CD4-positive, alpha-beta memory T cell (primary cell): Measurements from ENCODE around the gene ZNF85. TPM values are rescaled to one million over a fixed set of nuclear protein-coding genes. Genes with fewer than 3 reads are reported as not detected.

Source experiments
- CTCF ChIA-PET: fragments of 350-600 bp; sonication (Branson Sonifier 250); formaldehyde crosslinking; loops from one replicate; lab custom pipeline; 2021; ENCODE audit warnings: inconsistent platforms; ENCODE audit not compliant: partially characterized antibody; lab: Charles Lee
- POLR2A ChIA-PET: fragments of 350-600 bp; sonication (Branson Sonifier 250); formaldehyde crosslinking; loops from one replicate; lab custom pipeline; 2021; ENCODE audit not compliant: partially characterized antibody; lab: Charles Lee
- DNase-seq, 5 donors: peaks; one replicate each; pipeline versions ENCODE4 v3.0.0 to v3.0.0-alpha.2; 2020 to 2022; ENCODE audit warnings: mixed read lengths in 1 of 5
- H3K27ac ChIP-seq: one replicate; pipeline ENCODE4 v1.7.0; 2013; ENCODE audit warnings: low read depth, low read length
- H3K27me3 ChIP-seq: 2 replicates; pipeline ENCODE4 v1.7.0; 2013; ENCODE audit warnings: mild to moderate bottlenecking, low read length, moderate library complexity; ENCODE audit not compliant: insufficient read depth
- H3K36me3 ChIP-seq: 2 replicates; pipeline ENCODE4 v1.7.0; 2013; ENCODE audit warnings: mild to moderate bottlenecking, low read length, moderate library complexity; ENCODE audit not compliant: insufficient read depth
- H3K4me1 ChIP-seq: 2 replicates; pipeline ENCODE4 v1.7.0; 2013; ENCODE audit warnings: mild to moderate bottlenecking, low read length, moderate library complexity; ENCODE audit not compliant: insufficient read depth
- H3K4me3 ChIP-seq, 2 donors: one replicate each; pipeline ENCODE4 v1.7.0; 2013; ENCODE audit warnings: low read length in 2 of 2, mild to moderate bottlenecking in 1 of 2
- H3K9me3 ChIP-seq, 2 donors: one replicate each; pipeline ENCODE4 v1.7.0; 2013; ENCODE audit warnings: low read length in 2 of 2, control low read depth in 1 of 2; ENCODE audit not compliant: control insufficient read depth in 1 of 2
- H3K27ac Mint-ChIP-seq, 7 donors: one replicate each; pipeline ENCODE4 v1.8.0; 2020 to 2021; ENCODE audit warnings: mixed read lengths in 7 of 7, mild to moderate bottlenecking in 6 of 7, inconsistent platforms in 3 of 7, moderate library complexity in 3 of 7
- H3K27me3 Mint-ChIP-seq, 2 donors: one replicate each; pipeline ENCODE4 v1.8.0; 2020 to 2021; ENCODE audit warnings: mixed read lengths in 2 of 2
- H3K36me3 Mint-ChIP-seq, 2 donors: one replicate each; pipeline ENCODE4 v1.8.0; 2020 to 2021; ENCODE audit warnings: mixed read lengths in 2 of 2, inconsistent platforms in 1 of 2, mild to moderate bottlenecking in 1 of 2
- H3K4me1 Mint-ChIP-seq, 4 donors: one replicate each; pipeline ENCODE4 v1.8.0; 2020 to 2021; ENCODE audit warnings: mixed read lengths in 4 of 4, mild to moderate bottlenecking in 1 of 4
- H3K4me3 Mint-ChIP-seq, 8 donors: one replicate each; pipeline ENCODE4 v1.8.0; 2020 to 2021; ENCODE audit warnings: mixed read lengths in 8 of 8, mild to moderate bottlenecking in 7 of 8, moderate library complexity in 6 of 8, inconsistent platforms in 3 of 8
- H3K9me3 Mint-ChIP-seq, 8 donors: one replicate each; pipeline ENCODE4 v1.8.0; 2020 to 2021; ENCODE audit warnings: mixed read lengths in 8 of 8, mild to moderate bottlenecking in 5 of 8, inconsistent platforms in 3 of 8, moderate library complexity in 1 of 8
- intact Hi-C: fragments of 100-400 bp; cut with micrococcal nuclease; formaldehyde crosslinking; loops from one replicate; pipeline ENCODE4 v1.15.1; 2023
- polyA plus RNA-seq, 2 donors: library from polyadenylated mRNA; unstranded; fragments of 300-500 nt; fragmentation: Illumina TruSeq; gene quantifications; one replicate each; pipeline ENCODE4 v1.2.3, GENCODE V29; 2021
- total RNA-seq, 2 experiments: library from RNA; stranded (reverse); gene quantifications; one replicate each; pipeline ENCODE4 v1.2.3, GENCODE V29; 2021

Gene ZNF85
- total and polyA plus RNA-seq, 4 experiments from 2014 or later, result 6.5 to 11.4 (median 8.0) TPM

DNA sequence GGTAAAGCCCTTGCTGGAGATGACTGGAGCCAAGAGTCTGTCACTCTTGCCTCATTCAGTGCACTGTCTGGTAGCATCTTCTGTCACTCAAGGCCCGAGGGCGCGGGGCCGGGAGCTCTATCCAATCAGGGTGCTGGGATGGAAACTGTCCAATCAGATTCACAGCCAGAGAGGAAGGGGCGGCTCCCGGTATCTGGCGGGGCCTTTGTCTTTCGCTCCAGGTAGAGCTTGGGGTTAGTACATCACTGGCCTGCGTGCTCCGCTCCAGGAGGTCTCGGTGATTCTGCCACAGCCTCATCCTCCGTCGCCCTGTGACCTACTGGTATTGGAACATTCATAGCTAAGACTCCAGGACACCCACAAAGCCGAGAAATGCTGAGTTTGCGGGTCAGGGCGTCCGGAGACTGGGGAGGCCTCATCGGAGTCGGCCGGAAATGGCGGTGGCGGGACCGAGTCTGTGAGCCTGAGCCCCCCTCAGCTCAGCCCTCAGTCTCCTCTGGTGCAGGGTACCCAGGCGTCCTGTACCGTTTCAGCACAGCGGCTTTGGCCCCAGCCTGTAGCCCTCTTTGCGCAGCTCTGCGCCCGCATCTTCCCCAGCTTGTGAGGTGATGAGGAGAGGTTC is 76.8 kb downstream of the ZNF85 start:
- Histone ChIP-seq H3K4me3 (peak overlapping the region; percentile 47 to 66), H3K4me1 (peaks cover 5% of the 10 kb centered on the region), H3K27me3 (no peaks in the 10 kb centered on the region), H3K27ac (no peak overlapping the region), H3K9me3 (no peaks in the 10 kb centered on the region), H3K36me3 (no peaks in the 10 kb centered on the region)
- H3K4me1 Mint-ChIP-seq, result peaks cover 0 to 8% (median 5%) of the 10 kb centered on the region in 4 donors
- peak overlapping the region; percentile 84 to 91 (median 86) for H3K4me3 Mint-ChIP-seq
- no peaks in the 10 kb centered on the region for H3K27me3 Mint-ChIP-seq
- H3K27ac Mint-ChIP-seq, result peak overlapping the region; percentile 41 to 77 (median 55)
- intact Hi-C loops, result loop anchor here (1.0 kb wide), 3 partner anchors 20 to 224 kb away; partner anchors contain the start of genes ZNF430, ZNF66 and ZNF714
- peak; percentile 85 to 93 (median 91) for DNase-seq
- no peaks in the 10 kb centered on the region for H3K36me3 Mint-ChIP-seq
- H3K9me3 Mint-ChIP-seq, result no peaks in the 10 kb centered on the region
- ChIA-PET CTCF (interaction anchor here (1.4 kb wide), 1 partner anchor 10 kb away, joined by 3 read pairs; no protein-coding TSS in a partner anchor), POLR2A (interaction anchor here (0.7 to 1.6 kb wide), 7 partner anchors 18 to 767 kb away, joined by 3 to 22 read pairs (median 3); partner anchors contain the start of genes ZNF100, ZNF430, ZNF626 and ZNF714)

Other genes starting within 250 kb of the ZNF85 start
- 10 to 100 TPM; 14.7 to 17.1 TPM for gene ZNF66, start 146.9 kb upstream of the ZNF85 start, total RNA-seq
- 1 to 10 TPM; 3.4 to 4.0 TPM for gene ZNF66, start 146.9 kb upstream of the ZNF85 start, polyA plus RNA-seq
- 10 to 100 TPM; 41.9 to 50.3 TPM for gene ZNF430, start 97.4 kb downstream of the ZNF85 start, total RNA-seq
- gene ZNF430, start 97.4 kb downstream of the ZNF85 start, polyA plus RNA-seq, result 10 to 100 TPM; 45.0 to 57.5 TPM
- 10 to 100 TPM; 11.5 to 14.7 TPM for gene ZNF714, start 159.0 kb downstream of the ZNF85 start, total RNA-seq
- 1 to 10 TPM; 3.4 to 8.8 TPM for gene ZNF714, start 159.0 kb downstream of the ZNF85 start, polyA plus RNA-seq
- gene ZNF431, start 218.8 kb downstream of the ZNF85 start, total RNA-seq, result 10 to 100 TPM; 32.1 to 34.4 TPM
- 10 to 100 TPM in 1 of 2 donors, 1 to 10 TPM in 1; 9.1 to 10.7 TPM for gene ZNF431, start 218.8 kb downstream of the ZNF85 start, polyA plus RNA-seq